HepG2 (cell line): Measurements from ENCODE around the gene PROS1.

Source experiments
- ARID2 ChIP-seq: sonication (generic); formaldehyde crosslinking; IDR thresholded peaks from 2 replicates; pipeline ENCODE4 v1.8.1; 2022; ENCODE audit warnings: mild to moderate bottlenecking, missing genetic modification reagents, borderline replicate concordance
- ARNTL ChIP-seq: sonication (generic); formaldehyde crosslinking; IDR thresholded peaks from 2 replicates; pipeline ENCODE4 v1.4.0; 2020; ENCODE audit warnings: mild to moderate bottlenecking, missing genetic modification reagents
- CHD4 ChIP-seq: fragments of 200-600 bp; sonication (generic); IDR thresholded peaks from 2 replicates; pipeline ENCODE4 v1.7.0; 2017; ENCODE audit warnings: mild to moderate bottlenecking, low read length, borderline replicate concordance
- MXI1 ChIP-seq: IDR thresholded peaks from 3 replicates; pipeline ENCODE4 v1.6.1; 2012; ENCODE audit warnings: low read depth, low read length, inconsistent platforms, borderline replicate concordance
- RFXANK ChIP-seq: IDR thresholded peaks from 2 replicates; pipeline ENCODE4 v1.6.1; 2016
- ZBTB2 ChIP-seq: sonication (generic); formaldehyde crosslinking; IDR thresholded peaks from 2 replicates; pipeline ENCODE4 v1.8.0; 2022; ENCODE audit warnings: low read depth, missing genetic modification reagents

GRCh38 chr3:93988283-93988682 lies 14.6 kb upstream of the PROS1 start:
- TF ChIP-seq ZBTB2 (CRISPR knock-in tag) (no peak), CHD4 (no peak), MXI1 (no peak), ARID2 (CRISPR knock-in tag) (no peak), RFXANK (CRISPR knock-in tag) (no peak), ARNTL (CRISPR knock-in tag) (no peak)
